Immature natural killer cell (primary cell): ENCODE measurements around the gene CYP19A1. TPM values are rescaled to one million over a fixed set of nuclear protein-coding genes. Genes with fewer than 3 reads are reported as not detected.

Source experiments
- DNase-seq, 3 donors: peaks; one replicate each; pipeline ENCODE4 v3.0.0; 2022; ENCODE audit warnings: mixed read lengths in 1 of 3
- H3K27ac Mint-ChIP-seq, 6 donors: one replicate each; pipeline ENCODE4 v1.8.0; 2020; ENCODE audit warnings: mixed read lengths in 6 of 6, mild to moderate bottlenecking in 5 of 6, inconsistent platforms in 4 of 6, moderate library complexity in 3 of 6
- H3K27me3 Mint-ChIP-seq, 3 donors: one replicate each; pipeline ENCODE4 v1.8.0; 2020 to 2021; ENCODE audit warnings: low read depth in 3 of 3, mild to moderate bottlenecking in 3 of 3, mixed read lengths in 3 of 3, moderate library complexity in 3 of 3, inconsistent platforms in 1 of 3
- H3K36me3 Mint-ChIP-seq, 3 donors: one replicate each; pipeline ENCODE4 v1.8.0; 2020; ENCODE audit warnings: mixed read lengths in 3 of 3, inconsistent platforms in 2 of 3, mild to moderate bottlenecking in 2 of 3
- H3K4me1 Mint-ChIP-seq, 2 donors: one replicate each; pipeline ENCODE4 v1.8.0; 2020; ENCODE audit warnings: inconsistent platforms in 2 of 2, mild to moderate bottlenecking in 2 of 2, mixed read lengths in 2 of 2, moderate library complexity in 1 of 2
- H3K4me3 Mint-ChIP-seq, 5 donors: one replicate each; pipeline ENCODE4 v1.8.0; 2020; ENCODE audit warnings: mild to moderate bottlenecking in 5 of 5, mixed read lengths in 5 of 5, inconsistent platforms in 3 of 5, moderate library complexity in 3 of 5
- H3K9me3 Mint-ChIP-seq, 6 donors: one replicate each; pipeline ENCODE4 v1.8.0; 2020; ENCODE audit warnings: mild to moderate bottlenecking in 6 of 6, mixed read lengths in 6 of 6, inconsistent platforms in 4 of 6, moderate library complexity in 3 of 6
- polyA plus RNA-seq, 3 donors: library from polyadenylated mRNA; unstranded; fragments of 300-500 nt; fragmentation: Illumina TruSeq; gene quantifications; one replicate each; pipeline ENCODE4 v1.2.3, GENCODE V29; 2021

Gene CYP19A1
- not detected for polyA plus RNA-seq

- peaks cover 0 to 4% (median 3%) of the 10 kb centered on the region in 3 donors for H3K27me3 Mint-ChIP-seq
- H3K4me3 Mint-ChIP-seq: no peak within 1 kb of the TSS
- H3K4me1 Mint-ChIP-seq: no peaks in the 10 kb centered on the region
- no peak for DNase-seq
- H3K9me3 Mint-ChIP-seq: no peaks in the 10 kb centered on the region
- no peaks in the 10 kb centered on the region for H3K36me3 Mint-ChIP-seq
- no peak within 1 kb of the TSS for H3K27ac Mint-ChIP-seq
Measured at GRCh38 chr15:51338496-51338895, at the start of gene CYP19A1. TSS of gene CYP19A1 (minus strand) at chr15:51338596. CDS start at chr15:51242912, 95,684 bp downstream.

GRCh38 chr15:51387699-51388041, 49.3 kb upstream of the CYP19A1 start:
- Mint-ChIP-seq H3K9me3 (no peaks in the 10 kb centered on the region), H3K4me1 (no peaks in the 10 kb centered on the region), H3K27me3 (peaks cover 2 to 6% (median 4%) of the 10 kb centered on the region in 3 donors), H3K4me3 (no peak overlapping the region), H3K27ac (no peak overlapping the region), H3K36me3 (no peaks in the 10 kb centered on the region)
- no peak for DNase-seq

GRCh38 chr15:51386960-51387698, 48.7 kb upstream of the CYP19A1 start:
- Mint-ChIP-seq H3K36me3 (no peaks in the 10 kb centered on the region), H3K4me1 (no peaks in the 10 kb centered on the region), H3K27me3 (peaks cover 2 to 6% (median 4%) of the 10 kb centered on the region in 3 donors), H3K4me3 (no peak overlapping the region), H3K9me3 (no peaks in the 10 kb centered on the region), H3K27ac (no peak overlapping the region)
- DNase-seq: no peak

GRCh38 chr15:51386486-51386885, 48.1 kb upstream of the CYP19A1 start:
- H3K27ac Mint-ChIP-seq: no peak overlapping the region
- H3K27me3 Mint-ChIP-seq: peaks cover 2 to 6% (median 6%) of the 10 kb centered on the region in 3 donors

GRCh38 chr15:51386029-51386428, 47.6 kb upstream of the CYP19A1 start:
- Mint-ChIP-seq H3K9me3 (no peaks in the 10 kb centered on the region), H3K4me3 (no peak overlapping the region), H3K27me3 (peaks cover 2 to 6% (median 6%) of the 10 kb centered on the region in 3 donors), H3K36me3 (no peaks in the 10 kb centered on the region), H3K4me1 (no peaks in the 10 kb centered on the region), H3K27ac (no peak overlapping the region)
- no peak for DNase-seq

More at GRCh38 chr15:51386486-51386885, 48.1 kb upstream of the CYP19A1 start:
- Mint-ChIP-seq H3K4me1 (no peaks in the 10 kb centered on the region), H3K4me3 (no peak overlapping the region), H3K36me3 (no peaks in the 10 kb centered on the region), H3K9me3 (no peaks in the 10 kb centered on the region)
- DNase-seq: no peak

GRCh38 chr15:51382787-51383186, 44.4 kb upstream of the CYP19A1 start:
- Mint-ChIP-seq H3K27ac (no peak overlapping the region), H3K9me3 (no peaks in the 10 kb centered on the region), H3K27me3 (peaks cover 2 to 6% (median 6%) of the 10 kb centered on the region in 3 donors), H3K4me3 (no peak overlapping the region), H3K4me1 (no peaks in the 10 kb centered on the region), H3K36me3 (no peaks in the 10 kb centered on the region)
- DNase-seq: no peak

- Mint-ChIP-seq H3K36me3 (no peaks in the 10 kb centered on the region), H3K27me3 (peaks cover 2 to 6% (median 5%) of the 10 kb centered on the region in 3 donors), H3K9me3 (no peaks in the 10 kb centered on the region), H3K4me3 (no peak overlapping the region), H3K4me1 (no peaks in the 10 kb centered on the region), H3K27ac (no peak overlapping the region)
- no peak for DNase-seq
Measured at GRCh38 chr15:51380999-51381806, 42.8 kb upstream of the CYP19A1 start.

GRCh38 chr15:51379390-51379789, 41.0 kb upstream of the CYP19A1 start:
- DNase-seq: no peak
- Mint-ChIP-seq H3K27ac (no peak overlapping the region), H3K9me3 (no peaks in the 10 kb centered on the region), H3K27me3 (peaks cover 0 to 6% (median 5%) of the 10 kb centered on the region in 3 donors), H3K4me1 (no peaks in the 10 kb centered on the region), H3K36me3 (no peaks in the 10 kb centered on the region), H3K4me3 (no peak overlapping the region)

GRCh38 chr15:51378406-51378805, 40.0 kb upstream of the CYP19A1 start:
- no peak overlapping the region for H3K4me3 Mint-ChIP-seq
- H3K9me3 Mint-ChIP-seq: no peaks in the 10 kb centered on the region
- no peaks in the 10 kb centered on the region for H3K4me1 Mint-ChIP-seq
- H3K36me3 Mint-ChIP-seq: no peaks in the 10 kb centered on the region
- H3K27ac Mint-ChIP-seq: no peak overlapping the region
- DNase-seq: no peak
- H3K27me3 Mint-ChIP-seq: peaks cover 0 to 3% (median 3%) of the 10 kb centered on the region in 3 donors

- Mint-ChIP-seq H3K27me3 (peaks cover 0 to 4% (median 0%) of the 10 kb centered on the region in 3 donors), H3K4me3 (no peak overlapping the region), H3K9me3 (no peaks in the 10 kb centered on the region), H3K36me3 (no peaks in the 10 kb centered on the region), H3K4me1 (no peaks in the 10 kb centered on the region), H3K27ac (no peak overlapping the region)
- DNase-seq: no peak
Measured at GRCh38 chr15:51377038-51377786, 38.8 kb upstream of the CYP19A1 start.

- H3K4me3 Mint-ChIP-seq: no peak overlapping the region
- H3K27ac Mint-ChIP-seq: no peak overlapping the region
- no peak for DNase-seq
- no peaks in the 10 kb centered on the region for H3K4me1 Mint-ChIP-seq
- H3K27me3 Mint-ChIP-seq: peaks cover 0 to 2% (median 2%) of the 10 kb centered on the region in 3 donors
- H3K36me3 Mint-ChIP-seq: no peaks in the 10 kb centered on the region
- H3K9me3 Mint-ChIP-seq: no peaks in the 10 kb centered on the region
Measured at GRCh38 chr15:51375966-51376640, 37.7 kb upstream of the CYP19A1 start.

GRCh38 chr15:51374131-51374530, 35.7 kb upstream of the CYP19A1 start:
- Mint-ChIP-seq H3K27ac (no peak overlapping the region), H3K4me1 (no peaks in the 10 kb centered on the region), H3K4me3 (no peak overlapping the region), H3K9me3 (no peaks in the 10 kb centered on the region), H3K36me3 (no peaks in the 10 kb centered on the region), H3K27me3 (peaks cover 0 to 2% (median 2%) of the 10 kb centered on the region in 3 donors)
- no peak for DNase-seq

- no peaks in the 10 kb centered on the region for H3K9me3 Mint-ChIP-seq
- H3K4me3 Mint-ChIP-seq: no peak overlapping the region
- peaks cover 0 to 3% (median 2%) of the 10 kb centered on the region in 3 donors for H3K27me3 Mint-ChIP-seq
- H3K36me3 Mint-ChIP-seq: no peaks in the 10 kb centered on the region
- no peak overlapping the region for H3K27ac Mint-ChIP-seq
- H3K4me1 Mint-ChIP-seq: no peaks in the 10 kb centered on the region
- DNase-seq: no peak
Measured at GRCh38 chr15:51371266-51371665, 32.9 kb upstream of the CYP19A1 start.
